CD4-positive, CD25-positive, alpha-beta regulatory T cell (primary cell): ENCODE results near the gene RAB6B. TPM values are rescaled to one million over a fixed set of nuclear protein-coding genes. Genes with fewer than 3 reads are reported as not detected.

ENCODE experiments used
- ATAC-seq, 2 donors: fragments of 150-1000 bp; cut with Tn5 transposase; one replicate each; pipeline ENCODE4 v1.10.0; 2021; ENCODE audit warnings: low read depth in 2 of 2, moderate number of reproducible peaks in 2 of 2, moderate library complexity in 1 of 2
- DNase-seq, 3 donors: peaks; one replicate each; pipeline versions ENCODE4 v3.0.0 to v3.0.0-alpha.2; 2012 to 2022; ENCODE audit warnings: mixed read lengths in 1 of 3
- H3K27ac ChIP-seq: one replicate; pipeline ENCODE4 v1.7.0; 2013; ENCODE audit warnings: mild to moderate bottlenecking, low read length; ENCODE audit not compliant: insufficient read depth, poor library complexity, severe bottlenecking
- H3K27me3 ChIP-seq: one replicate; pipeline ENCODE4 v1.7.0; 2013; ENCODE audit warnings: low read length; ENCODE audit not compliant: control insufficient read depth, insufficient read depth
- H3K36me3 ChIP-seq: one replicate; pipeline ENCODE4 v1.7.0; 2013; ENCODE audit warnings: mild to moderate bottlenecking, low read length, moderate library complexity; ENCODE audit not compliant: control insufficient read depth, insufficient read depth
- H3K4me1 ChIP-seq: 2 replicates; pipeline ENCODE4 v1.7.0; 2013; ENCODE audit warnings: mild to moderate bottlenecking, low read length; ENCODE audit not compliant: insufficient read depth, control insufficient read depth, poor library complexity, severe bottlenecking
- H3K4me3 ChIP-seq: one replicate; pipeline ENCODE4 v1.7.0; 2013; ENCODE audit warnings: low read depth, mild to moderate bottlenecking, low read length, moderate library complexity
- H3K9me3 ChIP-seq, 2 experiments: 1 replicate in 1 of 2; 2 replicates in 1 of 2; pipeline ENCODE4 v1.7.0; 2013; ENCODE audit warnings: low read length in 2 of 2, mild to moderate bottlenecking in 1 of 2, moderate library complexity in 1 of 2; ENCODE audit not compliant: control insufficient read depth in 2 of 2
- H3K27ac Mint-ChIP-seq, 3 donors: one replicate each; pipeline ENCODE4 v1.8.0; 2020 to 2022; ENCODE audit warnings: mild to moderate bottlenecking in 3 of 3, mixed read lengths in 3 of 3, moderate library complexity in 2 of 3
- H3K27me3 Mint-ChIP-seq: one replicate; pipeline ENCODE4 v1.8.0; 2022; ENCODE audit warnings: mild to moderate bottlenecking, mixed read lengths
- H3K36me3 Mint-ChIP-seq: one replicate; pipeline ENCODE4 v1.8.0; 2020; ENCODE audit warnings: mixed read lengths
- H3K4me1 Mint-ChIP-seq, 4 donors: one replicate each; pipeline ENCODE4 v1.8.0; 2020 to 2022; ENCODE audit warnings: mixed read lengths in 4 of 4, mild to moderate bottlenecking in 1 of 4
- H3K4me3 Mint-ChIP-seq, 4 donors: one replicate each; pipeline ENCODE4 v1.8.0; 2020 to 2022; ENCODE audit warnings: mild to moderate bottlenecking in 4 of 4, mixed read lengths in 4 of 4, moderate library complexity in 3 of 4
- H3K9me3 Mint-ChIP-seq, 7 donors: one replicate each; pipeline ENCODE4 v1.8.0; 2020 to 2022; ENCODE audit warnings: mixed read lengths in 7 of 7, mild to moderate bottlenecking in 3 of 7, moderate library complexity in 2 of 7
- polyA plus RNA-seq, 4 donors: library from polyadenylated mRNA; unstranded; fragments of 300-500 nt; fragmentation: Illumina TruSeq; gene quantifications; one replicate each; pipeline ENCODE4 v1.2.3, GENCODE V29; 2021
- total RNA-seq: library from RNA; stranded (reverse); gene quantifications from one replicate; pipeline ENCODE4 v1.2.3, GENCODE V29; 2022

Gene RAB6B
- total and polyA plus RNA-seq, 5 donors from 2014 or later, result 0.16 to 0.94 (median 0.31) TPM

GRCh38 chr3:133828576-133829309, 66.9 kb downstream of the RAB6B start:
- H3K4me3 Mint-ChIP-seq, result no peak overlapping the region
- no peaks in the 10 kb centered on the region for H3K27me3 Mint-ChIP-seq
- Histone ChIP-seq H3K36me3 (peaks cover 17% of the 10 kb centered on the region), H3K4me1 (no peaks in the 10 kb centered on the region), H3K27me3 (no peaks in the 10 kb centered on the region), H3K9me3 (no peaks in the 10 kb centered on the region), H3K27ac (no peak overlapping the region), H3K4me3 (no peak overlapping the region)
- no peak for ATAC-seq
- H3K27ac Mint-ChIP-seq, result peak overlapping the region in 1 of 3 donors; percentile 42
- no peaks in the 10 kb centered on the region for H3K9me3 Mint-ChIP-seq
- no peaks in the 10 kb centered on the region for H3K4me1 Mint-ChIP-seq
- H3K36me3 Mint-ChIP-seq, result peaks cover 23% of the 10 kb centered on the region
- no peak for DNase-seq

GRCh38 chr3:133827684-133828083, 68.0 kb downstream of the RAB6B start:
- Histone ChIP-seq H3K4me1 (no peaks in the 10 kb centered on the region), H3K27ac (no peak overlapping the region), H3K9me3 (no peaks in the 10 kb centered on the region), H3K4me3 (no peak overlapping the region), H3K27me3 (no peaks in the 10 kb centered on the region), H3K36me3 (peaks cover 26% of the 10 kb centered on the region)
- ATAC-seq (no peak), DNase-seq (no peak)
- Mint-ChIP-seq H3K36me3 (peaks cover 27% of the 10 kb centered on the region), H3K27ac (peak overlapping the region in 1 of 3 donors; percentile 42), H3K9me3 (no peaks in the 10 kb centered on the region), H3K27me3 (no peaks in the 10 kb centered on the region), H3K4me1 (peaks cover 0 to under 1% (median 0%) of the 10 kb centered on the region in 4 donors), H3K4me3 (no peak overlapping the region)

DNA sequence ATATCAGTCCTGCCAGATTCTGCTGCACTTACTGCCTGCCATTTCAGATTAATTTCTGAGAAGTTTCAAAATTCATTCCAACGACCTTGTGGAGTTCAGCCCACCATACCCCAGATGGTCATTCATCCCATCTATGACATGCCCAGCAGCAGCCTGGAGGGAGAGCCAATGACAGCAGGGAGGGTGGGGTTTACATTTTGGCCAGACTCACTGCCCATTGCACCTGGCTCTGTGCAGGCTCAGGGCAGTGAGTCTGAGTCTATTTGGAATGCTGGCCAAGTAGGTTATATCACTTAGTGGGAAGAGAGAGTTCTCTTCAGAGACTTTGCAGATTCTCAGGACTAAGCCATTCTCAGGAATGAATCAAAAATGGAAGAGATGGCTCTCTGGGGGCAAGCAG, 68.5 kb downstream of the RAB6B start:
- H3K9me3 Mint-ChIP-seq, result no peaks in the 10 kb centered on the region
- Histone ChIP-seq H3K4me3 (no peak overlapping the region), H3K27ac (no peak overlapping the region), H3K4me1 (no peaks in the 10 kb centered on the region), H3K27me3 (no peaks in the 10 kb centered on the region), H3K36me3 (peaks cover 31% of the 10 kb centered on the region), H3K9me3 (no peaks in the 10 kb centered on the region)
- H3K4me1 Mint-ChIP-seq, result peaks cover 0 to 5% (median 0%) of the 10 kb centered on the region in 4 donors
- no peaks in the 10 kb centered on the region for H3K27me3 Mint-ChIP-seq
- DNase-seq (no peak), ATAC-seq (no peak)
- H3K4me3 Mint-ChIP-seq, result no peak overlapping the region
- peaks cover 33% of the 10 kb centered on the region for H3K36me3 Mint-ChIP-seq
- H3K27ac Mint-ChIP-seq, result peak overlapping the region in 1 of 3 donors; percentile 66

DNA sequence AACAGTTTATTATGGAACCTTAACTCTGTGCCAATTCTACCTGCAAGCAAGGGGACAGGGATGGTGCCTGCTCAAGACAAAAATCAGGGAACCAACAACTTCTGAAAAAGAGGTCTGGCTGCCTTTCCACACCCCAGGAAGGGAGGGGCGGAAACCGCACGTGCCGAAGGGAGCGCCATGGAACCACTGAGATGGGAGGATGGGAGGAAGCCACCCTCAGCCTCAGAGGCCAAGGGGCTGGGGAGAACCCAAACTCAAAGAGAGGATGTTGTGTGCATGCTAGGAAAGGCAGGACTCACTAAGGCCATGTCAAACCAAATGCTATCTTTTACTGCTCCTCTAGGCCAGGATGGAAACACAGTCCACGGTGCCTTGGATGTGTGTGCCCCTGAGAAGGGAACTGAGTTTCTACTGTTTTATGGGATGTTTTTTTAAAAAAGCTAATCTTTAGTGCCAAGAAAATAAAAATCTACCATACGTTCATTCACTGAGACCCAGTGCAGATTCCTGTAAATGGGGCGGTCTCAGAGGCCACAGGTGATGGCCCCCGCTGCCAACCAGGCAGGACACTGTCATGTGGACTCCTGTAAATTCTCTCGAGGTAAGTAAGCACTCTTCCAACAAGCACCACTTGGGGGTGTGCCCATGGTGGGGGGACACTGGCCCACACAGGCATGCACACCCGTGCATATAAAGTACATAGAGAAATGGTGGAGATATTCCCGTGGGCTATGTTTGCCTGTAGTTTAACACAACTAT, 69.5 kb downstream of the RAB6B start:
- H3K4me1 Mint-ChIP-seq, result peaks cover 0 to 5% (median 0%) of the 10 kb centered on the region in 4 donors
- H3K27me3 Mint-ChIP-seq, result no peaks in the 10 kb centered on the region
- no peaks in the 10 kb centered on the region for H3K9me3 Mint-ChIP-seq
- Histone ChIP-seq H3K27ac (no peak overlapping the region), H3K4me3 (no peak overlapping the region), H3K4me1 (no peaks in the 10 kb centered on the region), H3K9me3 (no peaks in the 10 kb centered on the region), H3K27me3 (no peaks in the 10 kb centered on the region), H3K36me3 (peaks cover 41% of the 10 kb centered on the region)
- no peak for DNase-seq
- H3K36me3 Mint-ChIP-seq, result peaks cover 39% of the 10 kb centered on the region
- ATAC-seq, result no peak
- no peak overlapping the region for H3K4me3 Mint-ChIP-seq
- no peak overlapping the region for H3K27ac Mint-ChIP-seq

DNA sequence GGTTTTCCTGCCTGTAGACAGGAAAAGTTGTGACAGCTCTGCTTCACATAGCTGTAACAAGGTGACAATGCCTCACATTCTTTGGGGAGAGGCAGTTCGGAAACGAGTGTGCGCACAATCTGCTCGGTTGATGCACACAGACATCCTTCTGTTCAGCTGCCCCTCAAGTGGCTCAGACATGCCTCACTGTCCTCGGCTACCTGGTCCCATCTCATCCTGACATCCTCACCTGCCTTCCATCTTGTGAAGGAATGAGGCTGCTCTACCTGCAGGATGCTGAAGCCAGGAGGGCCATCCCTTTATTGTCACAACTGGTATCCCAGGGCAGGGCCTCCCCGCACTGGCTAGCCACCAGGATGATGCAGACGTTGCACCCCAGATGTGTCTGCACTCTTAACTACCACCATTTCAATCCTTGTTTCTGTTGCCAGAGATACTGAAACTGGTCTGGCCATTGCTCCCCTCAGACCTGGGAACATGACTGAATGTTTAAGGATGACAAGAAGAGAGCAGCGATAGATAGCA, 70.7 kb downstream of the RAB6B start:
- no peak overlapping the region for H3K4me3 ChIP-seq
- Mint-ChIP-seq H3K27me3 (no peaks in the 10 kb centered on the region), H3K4me1 (peaks cover 0 to 8% (median 1%) of the 10 kb centered on the region in 4 donors), H3K4me3 (no peak overlapping the region), H3K36me3 (peaks cover 46% of the 10 kb centered on the region), H3K9me3 (no peaks in the 10 kb centered on the region), H3K27ac (no peak overlapping the region)
- no peak for DNase-seq
- H3K27me3 ChIP-seq, result no peaks in the 10 kb centered on the region
- H3K36me3 ChIP-seq, result peaks cover 53% of the 10 kb centered on the region
- H3K27ac ChIP-seq, result no peak overlapping the region
- no peak for ATAC-seq
- H3K9me3 ChIP-seq, result no peaks in the 10 kb centered on the region
- no peaks in the 10 kb centered on the region for H3K4me1 ChIP-seq

DNA sequence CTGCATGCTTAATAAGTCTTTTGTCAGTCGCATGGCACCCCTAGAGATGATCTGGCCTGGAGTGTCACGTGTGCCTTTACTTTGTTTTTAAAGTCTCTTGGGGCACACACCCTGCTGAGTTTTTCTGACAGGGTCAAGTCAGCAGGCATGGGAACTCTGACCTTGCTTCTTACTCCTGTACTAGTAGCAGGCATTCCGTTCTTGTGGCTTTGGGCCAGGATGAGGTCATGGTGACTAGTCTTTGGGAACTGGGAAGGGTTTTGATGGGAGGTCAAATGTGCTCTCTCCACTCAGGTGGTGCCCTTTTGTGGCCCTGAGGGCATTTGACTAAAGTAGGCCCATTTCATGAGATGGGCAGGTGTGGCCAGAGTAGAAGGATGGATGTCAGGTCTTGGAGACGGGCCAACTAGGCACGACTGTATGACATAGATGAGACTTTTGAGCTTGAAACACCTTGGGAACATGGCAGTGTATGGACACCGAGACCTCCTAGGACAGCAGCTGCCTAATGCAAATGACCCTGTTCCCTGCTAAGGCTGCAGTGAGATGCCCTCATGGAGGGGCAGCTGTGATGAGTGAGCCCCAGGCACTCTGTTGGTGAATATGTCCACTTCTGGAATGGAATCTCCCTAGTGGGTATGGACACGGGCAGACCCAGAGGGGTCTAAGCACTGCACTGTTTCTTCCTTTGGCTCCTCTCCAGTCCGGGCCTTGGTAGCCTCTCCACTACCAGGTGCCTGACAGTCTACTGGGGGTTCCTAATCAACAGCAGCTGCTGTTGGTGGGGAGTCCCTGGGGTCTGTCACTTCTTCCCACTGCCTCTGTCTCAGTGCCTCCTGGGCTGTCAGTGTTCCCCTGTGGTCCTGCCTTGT, 73.7 kb downstream of the RAB6B start:
- H3K27ac ChIP-seq, result no peak overlapping the region
- DNase-seq, result no peak
- Mint-ChIP-seq H3K9me3 (no peaks in the 10 kb centered on the region), H3K27ac (no peak overlapping the region), H3K36me3 (peaks cover 62% of the 10 kb centered on the region), H3K4me1 (peaks cover 0 to 11% (median 9%) of the 10 kb centered on the region in 4 donors), H3K27me3 (no peaks in the 10 kb centered on the region), H3K4me3 (no peak overlapping the region)
- no peak for ATAC-seq
- no peaks in the 10 kb centered on the region for H3K27me3 ChIP-seq
- H3K4me3 ChIP-seq, result no peak overlapping the region
- peaks cover 74% of the 10 kb centered on the region for H3K36me3 ChIP-seq
- no peaks in the 10 kb centered on the region for H3K4me1 ChIP-seq
- no peaks in the 10 kb centered on the region for H3K9me3 ChIP-seq

DNA sequence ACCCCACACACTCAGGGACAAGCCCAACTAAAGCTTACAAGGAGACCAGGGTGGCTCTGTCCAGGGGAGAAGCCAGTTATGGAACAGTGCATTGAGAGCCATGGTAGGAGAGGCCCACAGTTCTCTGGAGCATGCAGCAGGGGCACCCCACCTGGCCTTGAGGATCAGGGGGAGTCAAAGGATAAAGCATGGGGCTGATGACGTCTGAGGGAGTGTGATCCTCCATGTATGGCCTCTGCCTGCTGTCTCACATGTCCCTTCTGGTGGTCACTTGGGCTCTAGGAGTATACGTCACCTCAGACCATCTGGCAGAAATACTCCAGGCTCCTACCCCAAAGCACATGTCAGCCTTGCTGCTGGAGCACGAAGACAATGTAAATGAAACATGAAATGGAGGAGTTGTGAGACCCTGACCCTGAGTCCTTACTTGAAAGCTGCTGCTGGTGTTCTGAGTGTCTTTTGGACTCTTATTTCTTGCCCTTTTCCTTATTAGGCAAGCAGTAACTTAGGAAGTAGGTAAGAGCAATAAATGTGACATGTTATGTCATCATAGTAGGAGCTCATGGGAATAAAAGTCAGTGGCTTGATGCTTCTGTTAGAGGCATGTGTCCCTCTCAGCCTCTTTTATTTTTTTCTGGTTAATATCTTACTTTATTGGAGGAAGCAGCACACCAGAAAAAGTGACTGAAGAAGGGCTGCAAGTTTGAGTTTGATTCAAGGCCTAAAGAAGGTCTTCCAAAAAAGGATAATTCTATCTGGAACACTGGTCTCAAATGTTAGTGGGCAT, 74.6 kb downstream of the RAB6B start:
- Mint-ChIP-seq H3K4me1 (peaks cover 0 to 11% (median 9%) of the 10 kb centered on the region in 4 donors), H3K36me3 (peaks cover 61% of the 10 kb centered on the region), H3K9me3 (no peaks in the 10 kb centered on the region), H3K4me3 (no peak overlapping the region), H3K27me3 (no peaks in the 10 kb centered on the region), H3K27ac (no peak overlapping the region)
- Histone ChIP-seq H3K9me3 (no peaks in the 10 kb centered on the region), H3K4me3 (no peak overlapping the region), H3K36me3 (peaks cover 80% of the 10 kb centered on the region), H3K4me1 (no peaks in the 10 kb centered on the region), H3K27me3 (no peaks in the 10 kb centered on the region), H3K27ac (no peak overlapping the region)
- ATAC-seq, result no peak
- DNase-seq, result no peak
